KMS-11 (cell line): ENCODE measurements around the gene GTF2F1.

ENCODE experiments used
- H2AFZ ChIP-seq: fragments of 200-600 bp; sonication (generic); 2 replicates; pipeline ENCODE4 v1.6.1; 2016; ENCODE audit warnings: antibody characterized with exemption, mixed run types, low read depth
- H3K27ac ChIP-seq: fragments of 200-600 bp; sonication (generic); 2 replicates; pipeline ENCODE4 v1.6.1; 2016; ENCODE audit warnings: mild to moderate bottlenecking, mixed run types
- H3K27me3 ChIP-seq: fragments of 200-600 bp; sonication (generic); 2 replicates; pipeline ENCODE4 v1.6.1; 2017; ENCODE audit warnings: mild to moderate bottlenecking, low read depth, mixed run types, moderate library complexity; ENCODE audit not compliant: insufficient read depth
- H3K36me3 ChIP-seq: fragments of 200-600 bp; sonication (generic); 2 replicates; pipeline ENCODE4 v1.6.1; 2017; ENCODE audit warnings: mild to moderate bottlenecking, mixed run types; ENCODE audit not compliant: insufficient read depth
- H3K4me1 ChIP-seq: fragments of 200-600 bp; sonication (generic); 2 replicates; pipeline ENCODE4 v1.6.1; 2016; ENCODE audit warnings: mild to moderate bottlenecking, low read depth, mixed run types; ENCODE audit not compliant: poor library complexity, severe bottlenecking
- H3K4me2 ChIP-seq: fragments of 200-600 bp; sonication (generic); 2 replicates; pipeline ENCODE4 v1.7.0; 2016; ENCODE audit warnings: mild to moderate bottlenecking, mixed run types
- H3K4me3 ChIP-seq: fragments of 200-600 bp; sonication (generic); IDR thresholded peaks from 2 replicates; pipeline ENCODE4 v1.6.1; 2017; ENCODE audit warnings: low read depth, low read length, mixed read lengths; ENCODE audit not compliant: insufficient read depth
- H3K79me2 ChIP-seq: fragments of 200-600 bp; sonication (generic); 2 replicates; pipeline ENCODE4 v1.6.1; 2016; ENCODE audit warnings: low read depth, mixed run types; ENCODE audit not compliant: insufficient read depth
- H3K9ac ChIP-seq: fragments of 200-600 bp; sonication (generic); 2 replicates; pipeline ENCODE4 v1.6.1; 2016; ENCODE audit warnings: mild to moderate bottlenecking, mixed run types
- H4K20me1 ChIP-seq: fragments of 200-600 bp; sonication (generic); 2 replicates; pipeline ENCODE4 v1.6.1; 2016; ENCODE audit warnings: mild to moderate bottlenecking, mixed run types; ENCODE audit not compliant: insufficient read depth
- TF ChIP-seq, protein P1 (sequence below): fragments of 200-600 bp; sonication (generic); conservative IDR thresholded peaks from 2 replicates; pipeline ENCODE4 v1.6.1; 2017; ENCODE audit warnings: low read depth, mild to moderate bottlenecking, antibody characterized with exemption, low read length, moderate library complexity, mixed read lengths

The GTF2F1 gene, protein sequence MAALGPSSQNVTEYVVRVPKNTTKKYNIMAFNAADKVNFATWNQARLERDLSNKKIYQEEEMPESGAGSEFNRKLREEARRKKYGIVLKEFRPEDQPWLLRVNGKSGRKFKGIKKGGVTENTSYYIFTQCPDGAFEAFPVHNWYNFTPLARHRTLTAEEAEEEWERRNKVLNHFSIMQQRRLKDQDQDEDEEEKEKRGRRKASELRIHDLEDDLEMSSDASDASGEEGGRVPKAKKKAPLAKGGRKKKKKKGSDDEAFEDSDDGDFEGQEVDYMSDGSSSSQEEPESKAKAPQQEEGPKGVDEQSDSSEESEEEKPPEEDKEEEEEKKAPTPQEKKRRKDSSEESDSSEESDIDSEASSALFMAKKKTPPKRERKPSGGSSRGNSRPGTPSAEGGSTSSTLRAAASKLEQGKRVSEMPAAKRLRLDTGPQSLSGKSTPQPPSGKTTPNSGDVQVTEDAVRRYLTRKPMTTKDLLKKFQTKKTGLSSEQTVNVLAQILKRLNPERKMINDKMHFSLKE

DNA sequence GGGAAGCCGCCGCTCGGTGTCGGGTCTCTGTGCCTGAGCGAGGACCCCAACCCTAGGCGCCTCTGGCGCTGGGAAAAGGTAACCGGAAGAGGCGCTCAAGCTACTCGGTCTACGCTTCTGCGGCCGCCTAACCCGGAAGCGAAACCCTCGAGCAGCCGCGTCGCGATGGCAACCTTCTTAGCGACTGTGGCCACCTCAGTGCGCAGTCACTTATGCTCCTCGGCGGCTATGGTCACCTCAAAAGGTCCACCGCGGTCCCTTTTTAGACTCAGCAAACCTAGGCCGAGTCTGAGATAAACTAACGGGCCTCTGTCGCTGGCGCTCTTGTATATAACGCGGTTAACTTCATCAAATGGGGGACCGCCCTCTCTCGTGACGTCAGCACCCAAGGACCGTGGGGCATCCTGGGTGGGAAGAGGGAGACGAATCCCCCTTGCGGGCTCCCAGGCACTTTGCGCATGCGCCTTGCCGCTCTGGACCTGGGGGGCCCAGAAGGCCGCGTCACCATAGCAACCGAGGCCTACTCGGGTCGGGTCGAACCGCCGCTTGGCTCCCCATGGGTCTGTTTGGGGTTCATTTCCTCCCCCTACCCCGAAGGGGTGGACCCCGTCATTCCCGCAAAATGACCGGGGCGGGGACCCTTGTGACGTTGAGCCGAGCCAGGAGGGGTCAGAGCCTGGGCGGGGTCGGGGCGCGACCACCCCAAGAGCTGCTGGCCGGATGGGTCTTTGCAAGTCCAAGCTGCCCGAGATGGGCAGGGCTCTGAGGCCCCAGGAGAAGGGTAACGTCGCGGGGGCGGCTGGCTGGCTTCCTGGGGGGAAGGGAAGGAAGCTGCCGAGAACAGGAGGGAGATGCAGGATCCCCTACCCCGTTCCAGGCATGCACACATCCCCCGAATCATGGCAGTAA, at the start of gene GTF2F1:
Gene GTF2F1, minus strand, starts transcription at position 91 of the 909 bp plus-strand sequence. CDS start 169 bp downstream, outside the sequence.
- no peak within 1 kb of the TSS for H3K4me3 ChIP-seq
- peaks cover 12% of the 10 kb centered on the region for H3K4me1 ChIP-seq
- no peaks in the 10 kb centered on the region for H3K27me3 ChIP-seq
- H3K9ac ChIP-seq: peak within 1 kb of the TSS; percentile 77
- H2AFZ ChIP-seq: peak within 1 kb of the TSS; percentile 97
- H3K79me2 ChIP-seq: peaks cover 13% of the 10 kb centered on the region; the same call in 1 of the 2 replicates
- H3K36me3 ChIP-seq: no peaks in the 10 kb centered on the region; the same call in 1 of the 2 replicates
- TF ChIP-seq, protein P1, sequence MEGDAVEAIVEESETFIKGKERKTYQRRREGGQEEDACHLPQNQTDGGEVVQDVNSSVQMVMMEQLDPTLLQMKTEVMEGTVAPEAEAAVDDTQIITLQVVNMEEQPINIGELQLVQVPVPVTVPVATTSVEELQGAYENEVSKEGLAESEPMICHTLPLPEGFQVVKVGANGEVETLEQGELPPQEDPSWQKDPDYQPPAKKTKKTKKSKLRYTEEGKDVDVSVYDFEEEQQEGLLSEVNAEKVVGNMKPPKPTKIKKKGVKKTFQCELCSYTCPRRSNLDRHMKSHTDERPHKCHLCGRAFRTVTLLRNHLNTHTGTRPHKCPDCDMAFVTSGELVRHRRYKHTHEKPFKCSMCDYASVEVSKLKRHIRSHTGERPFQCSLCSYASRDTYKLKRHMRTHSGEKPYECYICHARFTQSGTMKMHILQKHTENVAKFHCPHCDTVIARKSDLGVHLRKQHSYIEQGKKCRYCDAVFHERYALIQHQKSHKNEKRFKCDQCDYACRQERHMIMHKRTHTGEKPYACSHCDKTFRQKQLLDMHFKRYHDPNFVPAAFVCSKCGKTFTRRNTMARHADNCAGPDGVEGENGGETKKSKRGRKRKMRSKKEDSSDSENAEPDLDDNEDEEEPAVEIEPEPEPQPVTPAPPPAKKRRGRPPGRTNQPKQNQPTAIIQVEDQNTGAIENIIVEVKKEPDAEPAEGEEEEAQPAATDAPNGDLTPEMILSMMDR: no peak
- peak within 1 kb of the TSS; percentile 77 for H3K4me2 ChIP-seq
- peak within 1 kb of the TSS; percentile 75 for H3K27ac ChIP-seq
- no peaks in the 10 kb centered on the region for H4K20me1 ChIP-seq

DNA sequence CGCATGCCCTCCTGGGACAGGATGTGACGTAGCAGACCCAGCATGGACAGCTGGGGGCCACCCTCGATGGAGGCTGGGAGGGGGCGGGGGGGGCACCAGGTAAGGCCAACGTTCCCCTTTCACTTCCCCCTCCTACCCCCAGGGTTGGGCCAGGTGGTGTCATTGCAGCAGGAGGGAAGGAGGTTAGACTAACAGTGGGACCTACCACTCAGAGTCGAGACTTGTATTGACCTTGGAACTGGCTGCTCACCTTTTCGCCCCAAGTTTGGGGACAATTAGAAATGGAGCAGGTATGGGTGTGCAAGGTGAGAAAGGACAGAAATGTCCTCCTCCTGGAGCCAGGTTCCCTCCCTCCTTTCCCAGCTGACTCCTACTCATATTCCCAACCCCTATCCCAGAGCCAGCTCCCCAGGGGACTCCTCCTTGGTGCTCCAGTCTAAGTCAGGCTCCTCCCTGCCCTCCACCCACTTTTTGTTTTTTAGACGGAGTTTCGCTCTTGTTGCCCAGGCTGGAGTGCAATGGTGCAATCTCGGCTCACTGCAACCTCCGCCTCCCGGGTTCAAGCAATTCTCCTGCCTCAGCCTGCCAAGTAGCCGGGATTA, 49.2 kb upstream of the GTF2F1 start:
- H3K27ac ChIP-seq: no peak overlapping the region
- no peaks in the 10 kb centered on the region for H3K79me2 ChIP-seq
- TF ChIP-seq, protein P1: no peak

DNA sequence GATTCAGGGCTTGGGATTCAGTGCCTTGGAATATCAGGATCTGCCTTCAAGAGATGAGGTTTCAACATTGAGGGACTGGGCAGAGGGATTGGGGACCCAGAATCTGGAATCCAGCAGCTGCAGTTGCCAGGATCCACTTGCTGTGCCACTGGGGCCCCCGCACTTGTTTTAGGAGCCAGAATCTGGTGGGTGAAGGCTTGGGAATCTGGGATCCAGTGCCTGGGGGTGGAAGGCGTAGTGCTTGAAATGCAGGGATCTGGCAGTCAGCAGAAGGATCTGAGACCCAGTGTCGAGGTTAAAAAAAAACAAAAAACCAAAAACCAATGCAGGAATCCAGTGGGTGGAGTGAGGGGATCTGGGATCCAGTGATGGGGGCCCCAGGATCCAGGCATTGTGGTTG, 47.9 kb upstream of the GTF2F1 start:
- Histone ChIP-seq H3K79me2 (no peaks in the 10 kb centered on the region), H3K27ac (no peak overlapping the region), H2AFZ (no peak overlapping the region), H3K4me3 (no peak overlapping the region), H3K27me3 (no peaks in the 10 kb centered on the region), H3K4me2 (no peak overlapping the region), H3K9ac (no peak overlapping the region), H3K4me1 (no peaks in the 10 kb centered on the region), H4K20me1 (no peaks in the 10 kb centered on the region), H3K36me3 (no peaks in the 10 kb centered on the region)
- TF ChIP-seq, protein P1: no peak

More for the DNA sequence above, 49.2 kb upstream of the GTF2F1 start:
- no peaks in the 10 kb centered on the region for H3K36me3 ChIP-seq
- no peaks in the 10 kb centered on the region for H3K4me1 ChIP-seq
- no peak overlapping the region for H3K4me2 ChIP-seq
- H3K4me3 ChIP-seq: no peak overlapping the region
- H3K9ac ChIP-seq: no peak overlapping the region
- H4K20me1 ChIP-seq: no peaks in the 10 kb centered on the region
- H3K27me3 ChIP-seq: no peaks in the 10 kb centered on the region
- no peak overlapping the region for H2AFZ ChIP-seq

DNA sequence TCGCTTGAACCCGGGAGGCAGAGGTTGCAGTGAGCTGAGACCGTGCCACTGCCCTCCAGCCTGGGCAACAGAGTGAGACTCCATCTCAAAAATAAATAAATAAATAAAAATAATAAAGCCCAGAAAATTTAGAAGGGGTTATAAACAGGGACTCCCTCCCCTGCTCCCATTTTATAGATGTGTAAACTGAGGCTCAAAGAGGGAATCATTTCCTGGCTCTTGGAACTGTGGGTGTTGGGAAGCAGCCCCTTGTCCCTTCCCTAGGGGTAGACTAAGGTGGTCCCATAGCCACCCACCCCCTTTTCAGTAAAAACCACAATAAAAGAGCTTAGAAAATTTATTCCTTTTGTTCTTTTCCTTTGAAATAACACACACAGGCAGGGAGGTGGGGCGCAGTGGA, 46.8 kb upstream of the GTF2F1 start:
- H3K79me2 ChIP-seq: no peaks in the 10 kb centered on the region
- no peaks in the 10 kb centered on the region for H3K27me3 ChIP-seq
- H2AFZ ChIP-seq: no peak overlapping the region
- TF ChIP-seq, protein P1: no peak
- no peaks in the 10 kb centered on the region for H3K4me1 ChIP-seq
- H3K27ac ChIP-seq: no peak overlapping the region
- no peaks in the 10 kb centered on the region for H4K20me1 ChIP-seq
- no peak overlapping the region for H3K4me2 ChIP-seq
- H3K4me3 ChIP-seq: no peak overlapping the region
- H3K36me3 ChIP-seq: no peaks in the 10 kb centered on the region
- no peak overlapping the region for H3K9ac ChIP-seq
